ENCODE data around the gene BATF.

BATF gene

GRCh38 chr14:75493592-75494087, 28.6 kb upstream of the BATF start:
- no peak for DNase-seq (ENCODE audit: low read depth, low spot score)
- no peak for TF ChIP-seq CTCF (IDR thresholded peaks at IDR 0.05; ENCODE audit: low read depth, low read length)
- in situ Hi-C loops (cut with HindIII; ENCODE audit: low sequenced_read_pairs), result no loop called here
- H3K4me3 ChIP-seq (ENCODE audit: low read depth, low read length), result no peak overlapping the region

GRCh38 chr14:75494896-75495295, 27.4 kb upstream of the BATF start:
- DNase-seq (ENCODE audit: low read depth, low spot score), result no peak
- no peak overlapping the region for H3K4me3 ChIP-seq (ENCODE audit: low read depth, low read length)
- in situ Hi-C loops (cut with HindIII; ENCODE audit: low sequenced_read_pairs), result no loop called here
- TF ChIP-seq CTCF (IDR thresholded peaks at IDR 0.05; ENCODE audit: low read depth, low read length), result no peak

- in situ Hi-C loops (cut with HindIII; ENCODE audit: low sequenced_read_pairs), result no loop called here
- H3K4me3 ChIP-seq (ENCODE audit: low read depth, low read length), result no peak overlapping the region
- no peak for DNase-seq (ENCODE audit: low read depth, low spot score)
- no peak for TF ChIP-seq CTCF (IDR thresholded peaks at IDR 0.05; ENCODE audit: low read depth, low read length)
These were observed 26.9 kb upstream of the BATF start for GRCh38 chr14:75495399-75495798.

- H3K4me3 ChIP-seq (ENCODE audit: low read depth, low read length), result no peak overlapping the region
- in situ Hi-C loops (cut with HindIII; ENCODE audit: low sequenced_read_pairs), result no loop called here
- DNase-seq (ENCODE audit: low read depth, low spot score), result peak; percentile 15
- TF ChIP-seq CTCF (IDR thresholded peaks at IDR 0.05; ENCODE audit: low read depth, low read length), result no peak
These were observed 26.4 kb upstream of the BATF start for GRCh38 chr14:75495882-75496281.

GRCh38 chr14:75496755-75497154, 25.5 kb upstream of the BATF start:
- no peak for TF ChIP-seq CTCF (IDR thresholded peaks at IDR 0.05; ENCODE audit: low read depth, low read length)
- in situ Hi-C loops (cut with HindIII; ENCODE audit: low sequenced_read_pairs), result no loop called here
- no peak overlapping the region for H3K4me3 ChIP-seq (ENCODE audit: low read depth, low read length)
- no peak for DNase-seq (ENCODE audit: low read depth, low spot score)

- no peak overlapping the region for H3K4me3 ChIP-seq (ENCODE audit: low read depth, low read length)
- TF ChIP-seq CTCF (IDR thresholded peaks at IDR 0.05; ENCODE audit: low read depth, low read length), result no peak
- DNase-seq (ENCODE audit: low read depth, low spot score), result no peak
- in situ Hi-C loops (cut with HindIII; ENCODE audit: low sequenced_read_pairs), result no loop called here
These were observed 25.1 kb upstream of the BATF start for GRCh38 chr14:75497191-75497590.

- TF ChIP-seq CTCF (IDR thresholded peaks at IDR 0.05; ENCODE audit: low read depth, low read length), result no peak
- in situ Hi-C loops (cut with HindIII; ENCODE audit: low sequenced_read_pairs), result no loop called here
- DNase-seq (ENCODE audit: low read depth, low spot score), result no peak
- H3K4me3 ChIP-seq (ENCODE audit: low read depth, low read length), result no peak overlapping the region
These were observed 24.6 kb upstream of the BATF start for GRCh38 chr14:75497701-75498100.

All from astrocyte of the spinal cord (primary cell).